Right hindlimb (tissue), 1 donor: ENCODE data around the gene ILKAP.
"Not testable (repeated sequence)": the region's sequence is repeated elsewhere in the genome, so short reads cannot be mapped to it uniquely, and the experiment has no call there.

Source experiments
- DNase-seq: peaks from one replicate; pipeline ENCODE4 v3.0.0-alpha.2; 2018

The ILKAP gene

DNA sequence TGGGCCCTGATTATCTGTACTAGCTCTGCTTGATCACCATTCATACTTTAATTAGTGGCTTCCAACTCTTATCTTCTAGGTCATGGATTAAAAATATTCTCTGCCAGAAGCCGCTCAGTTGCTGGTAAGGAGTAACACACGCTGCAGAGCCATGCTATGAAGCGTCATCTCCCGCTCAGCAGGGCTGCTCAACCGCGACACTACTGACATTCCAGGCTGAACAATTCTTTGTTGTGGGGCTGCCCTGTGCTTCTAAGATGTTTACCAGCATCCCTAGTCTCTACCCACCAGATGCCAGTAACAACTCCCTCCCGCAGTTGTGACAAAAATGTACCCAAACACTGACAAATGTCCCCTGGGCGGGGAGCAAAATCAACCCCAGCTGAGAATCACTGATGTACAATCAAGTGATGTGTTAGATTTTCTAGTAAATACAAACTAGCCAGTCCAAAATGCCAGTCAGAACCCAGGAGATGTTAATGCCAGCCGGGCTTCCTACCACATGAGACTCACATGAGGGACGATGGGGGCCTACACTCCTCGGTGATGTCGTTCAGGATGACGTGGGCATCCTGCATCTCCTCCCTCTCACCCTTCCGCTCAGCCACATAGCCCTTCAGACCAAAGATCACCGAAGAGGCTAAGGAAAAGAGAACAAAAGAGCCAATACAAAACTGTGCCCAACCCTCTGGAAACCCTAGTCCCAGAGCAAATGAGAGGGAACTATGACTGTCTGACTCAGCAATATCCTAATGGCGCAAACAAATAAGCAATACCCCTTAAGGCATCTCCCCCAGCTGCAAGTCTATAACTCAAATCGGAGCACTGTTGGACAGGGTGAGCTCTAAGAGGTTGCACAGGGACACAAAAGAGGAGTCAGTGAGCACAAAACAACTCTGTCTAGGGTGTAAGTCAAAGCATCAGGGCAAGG lies 15.6 kb downstream of the ILKAP start:
- no peak for DNase-seq

GRCh38 chr2:238183821-238184220 lies 19.7 kb downstream of the ILKAP start:
- DNase-seq, result no peak

- DNase-seq, result no peak
Measured at GRCh38 chr2:238182362-238182761, 21.1 kb downstream of the ILKAP start.

DNA sequence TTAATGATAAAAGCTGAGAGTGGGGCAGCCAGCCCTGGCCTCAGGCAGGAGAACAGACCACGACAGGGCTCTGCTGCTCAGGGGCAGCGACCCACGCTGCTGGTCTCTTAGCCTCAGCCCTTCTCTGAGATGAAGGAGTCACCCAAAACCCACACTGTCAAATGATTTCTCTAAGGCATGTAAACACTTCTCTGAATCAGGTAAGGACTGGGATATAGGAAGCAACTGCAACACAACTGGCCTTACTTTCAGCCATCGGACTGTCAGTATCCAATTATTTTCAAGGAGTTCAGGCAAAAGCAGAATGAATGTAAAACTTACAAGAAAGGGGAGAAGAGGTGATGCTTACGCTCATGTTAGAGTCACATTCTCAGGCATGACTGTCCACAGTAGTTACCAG lies 22.9 kb downstream of the ILKAP start:
- no peak for DNase-seq

DNA sequence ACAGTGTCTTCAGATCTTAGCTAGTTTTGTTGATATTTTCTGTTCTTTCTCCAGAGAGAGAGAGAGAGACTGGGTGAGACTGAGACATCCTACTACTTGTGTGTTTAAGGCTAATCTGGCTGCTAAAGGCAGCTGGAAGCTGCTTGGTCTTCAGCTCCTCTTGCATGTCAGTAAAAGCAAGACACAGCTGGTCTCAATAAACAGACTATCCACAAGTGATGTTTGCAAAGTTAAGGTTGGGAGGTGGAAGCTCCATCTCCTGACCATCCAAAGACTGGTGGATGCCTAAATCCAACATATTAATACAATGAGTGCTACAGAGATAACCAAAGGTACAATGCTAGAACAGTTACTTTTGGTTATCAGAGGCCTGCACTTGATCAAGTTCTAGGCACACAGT lies 26.9 kb downstream of the ILKAP start:
- no peak for DNase-seq

DNA sequence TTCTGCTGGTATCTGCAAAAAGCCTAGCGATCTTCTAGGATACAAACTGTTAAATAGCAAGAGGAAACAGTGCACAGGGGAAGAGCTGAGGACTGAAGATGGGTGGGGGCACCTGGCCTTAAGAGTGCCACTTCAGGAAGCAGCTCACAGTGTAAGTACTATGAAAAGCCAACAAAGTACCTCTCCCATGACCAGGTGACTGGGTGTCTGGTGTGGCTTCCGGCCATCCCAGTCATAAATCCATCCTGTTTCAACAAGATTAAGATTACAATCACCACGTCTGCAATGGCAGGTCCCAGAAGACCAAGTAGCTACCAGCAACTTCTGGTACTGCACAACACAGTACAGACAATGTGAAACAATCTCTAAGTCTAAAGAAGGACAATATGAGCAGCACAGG lies 28.8 kb downstream of the ILKAP start:
- no peak for DNase-seq

DNA sequence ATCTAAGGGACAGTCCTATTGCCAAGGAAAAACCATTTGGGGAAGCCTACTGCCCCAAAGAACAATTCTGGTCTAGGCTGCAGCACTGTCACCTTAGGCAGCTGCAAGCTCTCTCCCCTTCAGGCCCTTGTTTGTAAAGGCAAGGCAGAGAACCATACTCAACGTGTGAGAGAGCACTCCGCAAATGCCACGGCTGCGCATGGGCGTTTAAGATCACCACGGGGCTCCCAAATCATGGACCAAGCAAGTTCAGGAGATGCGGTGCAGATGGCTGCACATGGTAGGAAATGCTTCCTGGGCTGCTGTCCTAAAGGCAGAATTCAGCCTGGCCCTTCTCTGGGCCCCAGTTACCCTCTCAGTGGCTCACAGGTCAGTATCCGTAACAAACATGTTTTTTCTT lies 29.2 kb downstream of the ILKAP start:
- no peak for DNase-seq

DNA sequence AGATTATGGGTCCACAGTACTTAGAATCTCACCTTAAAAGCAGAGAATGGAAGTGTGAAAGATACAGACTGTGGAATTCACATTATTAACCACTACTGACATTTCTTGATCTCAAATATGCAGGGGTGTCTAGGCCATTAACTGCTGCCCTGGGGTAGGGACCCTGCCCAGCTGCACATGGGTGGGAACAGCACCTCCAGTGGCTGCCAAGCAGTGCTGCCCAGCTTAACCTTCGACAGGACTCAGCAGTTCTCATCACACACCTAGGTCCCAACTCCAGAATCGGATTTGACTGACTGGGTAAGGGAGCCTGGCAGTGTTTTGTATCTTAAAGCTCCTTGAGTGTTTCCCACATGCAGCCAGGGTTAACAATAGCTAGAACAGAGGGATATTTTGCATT lies 29.8 kb downstream of the ILKAP start:
- DNase-seq, result no peak

GRCh38 chr2:238172439-238172838 lies 31.1 kb downstream of the ILKAP start:
- DNase-seq, result no peak

GRCh38 chr2:238171575-238172187 lies 31.8 kb downstream of the ILKAP start:
- DNase-seq, result no peak

- DNase-seq, result not testable (repeated sequence)
Measured at GRCh38 chr2:238171072-238171431, 32.4 kb downstream of the ILKAP start.

DNA sequence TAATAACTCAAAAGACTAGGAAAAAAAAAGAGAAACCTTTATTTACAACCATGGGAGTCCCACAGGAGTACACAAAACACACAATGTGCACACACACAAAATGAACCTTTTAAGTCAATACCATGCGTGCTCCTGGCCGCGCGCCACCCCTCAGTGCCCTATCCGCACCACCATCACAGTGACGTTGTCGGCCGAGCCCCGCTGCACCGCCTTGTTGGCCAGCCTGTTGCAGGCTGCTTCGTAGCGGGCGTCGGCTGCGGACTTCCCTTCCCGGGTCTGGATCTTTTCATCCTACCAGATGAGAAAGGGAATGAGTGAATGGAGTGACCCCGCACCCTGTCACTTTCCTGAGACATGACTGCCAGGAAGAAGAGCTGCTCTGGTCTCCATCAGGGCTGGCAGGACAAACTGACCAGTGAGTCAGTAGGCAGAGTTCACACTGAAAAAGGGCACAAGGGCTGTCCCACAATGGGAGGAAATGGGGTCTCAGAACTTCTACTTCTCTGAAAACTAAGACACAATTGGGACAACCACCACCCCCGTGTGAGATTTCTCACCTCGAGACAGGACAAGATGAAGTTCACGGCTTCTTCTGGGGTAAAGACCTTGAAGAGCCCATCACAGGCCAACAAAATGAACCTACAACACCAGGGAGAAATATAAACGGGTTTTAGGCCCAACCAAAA lies 33.0 kb downstream of the ILKAP start:
- no peak for DNase-seq

DNA sequence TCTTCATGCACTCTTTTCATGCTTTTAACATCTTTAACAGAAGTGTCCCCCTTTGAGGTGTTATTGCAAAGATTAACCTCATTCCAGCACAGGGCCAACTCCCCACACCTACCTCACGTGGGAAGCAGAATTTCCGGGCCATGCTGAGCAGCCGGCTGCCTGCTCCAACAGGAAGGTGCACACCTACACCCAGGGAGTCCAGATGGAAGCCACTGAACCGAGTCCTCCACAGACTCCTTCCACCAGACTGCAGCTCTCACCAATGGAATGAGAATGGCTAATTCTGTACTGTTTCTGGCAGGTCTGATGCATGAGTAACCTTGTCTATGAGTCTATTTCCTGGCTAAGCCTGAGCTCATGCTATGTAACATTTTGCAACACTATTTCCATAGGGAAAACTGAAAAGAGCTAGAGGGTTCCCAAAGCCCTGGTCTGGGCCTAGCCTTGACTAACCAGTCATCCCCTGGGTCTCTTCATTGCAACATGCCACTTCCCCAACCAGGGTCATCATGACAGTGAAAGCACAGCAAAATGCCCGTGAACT lies 33.7 kb downstream of the ILKAP start:
- no peak for DNase-seq

- no peak for DNase-seq
Measured at GRCh38 chr2:238169048-238169707, 34.3 kb downstream of the ILKAP start.

GRCh38 chr2:238168196-238169047 lies 35.1 kb downstream of the ILKAP start:
- no peak for DNase-seq

- DNase-seq, result no peak
Measured at GRCh38 chr2:238167761-238168160, 35.7 kb downstream of the ILKAP start.

GRCh38 chr2:238167344-238167715 lies 36.2 kb downstream of the ILKAP start:
- no peak for DNase-seq

DNA sequence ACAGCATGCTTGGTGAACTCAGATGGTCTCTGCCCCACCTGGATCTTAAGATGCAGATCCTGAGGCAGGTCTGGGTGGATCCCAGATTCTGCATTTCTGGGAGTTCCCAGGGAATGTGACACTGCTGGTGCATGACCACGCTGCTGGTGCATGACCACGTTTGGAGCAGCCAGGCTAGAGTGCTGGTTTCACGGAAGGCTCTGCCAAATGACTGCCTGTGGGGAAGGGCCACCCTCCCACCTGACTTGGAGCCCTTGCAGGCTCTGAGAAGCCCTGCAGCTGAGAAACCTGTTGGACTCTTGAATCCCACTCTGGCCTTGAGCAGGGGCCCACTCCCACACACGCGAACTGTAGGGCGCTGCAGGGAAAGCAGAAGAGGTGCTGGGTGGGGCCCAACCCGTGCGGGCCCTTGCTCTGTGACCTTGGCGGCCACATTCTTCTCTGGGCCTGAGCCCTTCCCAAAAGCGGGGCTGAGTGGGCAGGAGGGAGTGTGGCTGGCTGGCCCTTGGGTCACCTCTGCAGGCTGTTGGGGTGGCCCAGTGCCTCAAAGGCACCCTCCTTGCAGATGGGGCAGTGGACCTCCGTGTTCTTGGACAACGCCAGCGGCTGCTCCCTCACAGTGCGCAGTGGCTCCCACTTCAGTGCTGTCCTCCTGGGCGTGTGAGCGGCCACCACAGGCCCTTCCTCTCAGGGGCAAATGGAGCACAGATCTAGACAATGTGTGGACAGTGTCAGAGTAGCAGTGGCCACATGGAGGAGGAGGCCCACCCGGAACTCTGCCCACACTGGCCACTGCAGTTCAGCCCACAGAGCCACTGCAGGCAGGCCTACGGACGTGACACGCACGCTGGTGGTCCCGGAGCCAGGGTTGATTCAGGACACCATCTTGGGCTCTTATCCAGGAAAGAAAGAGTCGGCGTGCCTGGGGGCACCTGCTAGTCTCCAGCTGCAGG lies 36.8 kb downstream of the ILKAP start:
- no peak for DNase-seq

DNA sequence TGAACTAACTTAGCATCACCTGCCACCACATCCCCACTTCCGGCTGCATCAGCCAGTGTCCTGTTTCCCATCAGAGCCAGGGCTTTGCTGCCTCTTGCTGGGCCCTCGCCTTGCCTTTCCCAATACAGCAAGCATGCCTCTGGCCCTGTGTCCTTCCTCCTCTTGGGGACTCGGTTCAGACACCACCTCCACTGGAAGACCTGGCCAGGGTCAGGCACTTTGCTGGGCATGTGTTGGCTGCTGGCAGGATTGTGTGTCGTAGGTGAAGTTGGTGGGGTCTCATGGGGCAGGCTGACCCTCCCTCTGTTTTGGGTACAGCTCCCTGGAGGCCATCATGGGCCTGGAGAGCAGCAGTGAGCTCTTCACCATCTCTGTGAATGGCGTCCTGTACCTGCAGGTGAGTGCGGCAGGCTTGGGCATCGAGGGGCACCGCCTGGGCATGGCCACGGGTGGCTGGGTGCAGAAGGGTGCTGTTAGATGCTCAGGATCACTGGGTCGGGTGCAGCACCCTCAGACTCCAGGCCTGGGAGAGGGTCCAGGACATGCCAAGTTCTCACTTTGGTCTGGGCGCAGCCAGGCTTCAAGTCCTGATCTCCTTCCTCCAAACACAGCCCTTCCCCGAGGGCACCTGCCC lies 38.1 kb downstream of the ILKAP start:
- DNase-seq, result no peak

DNA sequence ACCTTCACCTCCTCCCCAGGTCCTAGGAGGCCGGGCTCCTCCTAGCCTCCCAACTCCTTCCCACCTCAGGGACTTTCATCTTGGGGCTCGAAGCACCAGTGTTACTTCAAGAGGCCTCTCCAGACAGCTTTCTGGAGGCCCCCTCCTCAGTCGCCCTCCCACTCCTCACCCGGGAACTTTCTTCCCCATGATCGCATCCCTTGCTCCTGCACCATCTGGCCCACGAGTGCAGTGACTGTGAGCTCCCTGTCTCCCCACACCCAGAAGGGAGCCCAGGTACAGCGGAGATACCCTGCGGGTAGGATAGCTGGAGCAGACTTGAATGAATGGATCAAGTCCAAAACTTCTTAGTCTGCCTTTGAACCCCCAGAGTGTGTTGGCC lies 38.6 kb downstream of the ILKAP start:
- DNase-seq, result no peak
